ENCODE measurements around the gene HSPA14.

- TF ChIP-seq CTCF (IDR thresholded peaks at IDR 0.05) (no peak), POLR2A (IDR thresholded peaks at IDR 0.05) (no peak)
Measured at GRCh38 chr10:14918964-14919363, 80.9 kb downstream of the HSPA14 start.
